Spleen (tissue), 11 donors: ENCODE data around the gene PXK. TPM values are rescaled to one million over a fixed set of nuclear protein-coding genes. Genes with fewer than 3 reads are reported as not detected.

ENCODE experiments used
- DNase-seq: peaks from one replicate; pipeline ENCODE4 v3.0.0-alpha.2; 2020
- H3K27ac ChIP-seq, 8 donors: fragments of 200-600 bp; sonication (generic) in 7 of 8; 1 replicate in 4 of 8; 2 replicates in 4 of 8; pipeline versions ENCODE4 v1.5.0 to v1.8.0; 2016 to 2021; ENCODE audit warnings: inconsistent platforms in 4 of 8, mild to moderate bottlenecking in 4 of 8, moderate library complexity in 1 of 8
- H3K27me3 ChIP-seq, 7 donors: fragments of 200-600 bp; sonication (generic) in 6 of 7; replicated peaks in 1 of 7; 1 replicate in 4 of 7; 2 replicates in 3 of 7; pipeline versions ENCODE4 v1.5.0 to v1.8.0; 2016 to 2021; ENCODE audit warnings: inconsistent platforms in 3 of 7, mild to moderate bottlenecking in 1 of 7
- H3K36me3 ChIP-seq, 6 donors: fragments of 200-600 bp; sonication (generic) in 5 of 6; 1 replicate in 4 of 6; 2 replicates in 2 of 6; pipeline versions ENCODE4 v1.5.0 to v1.8.0; 2016 to 2021; ENCODE audit warnings: inconsistent platforms in 2 of 6
- H3K4me1 ChIP-seq, 6 donors: fragments of 200-600 bp; sonication (generic) in 5 of 6; 1 replicate in 3 of 6; 2 replicates in 3 of 6; pipeline versions ENCODE4 v1.5.0 to v1.8.0; 2016 to 2021; ENCODE audit warnings: inconsistent platforms in 3 of 6
- H3K4me3 ChIP-seq, 8 donors: fragments of 200-600 bp; sonication (generic) in 7 of 8; 1 replicate in 4 of 8; 2 replicates in 4 of 8; pipeline versions ENCODE4 v1.5.0 to v1.8.0; 2016 to 2021; ENCODE audit warnings: inconsistent platforms in 4 of 8, mild to moderate bottlenecking in 4 of 8, moderate library complexity in 2 of 8
- H3K9me3 ChIP-seq, 8 donors: fragments of 200-600 bp; sonication (generic) in 7 of 8; 1 replicate in 4 of 8; 2 replicates in 4 of 8; pipeline versions ENCODE4 v1.5.0 to v1.8.0; 2016 to 2021; ENCODE audit warnings: inconsistent platforms in 4 of 8
- POLR2A ChIP-seq, 3 donors: fragments of 450-650 bp; IDR thresholded peaks; one replicate each; pipeline ENCODE4 v1.5.1; 2017; ENCODE audit warnings: antibody characterized with exemption in 3 of 3, mild to moderate bottlenecking in 1 of 3
- POLR2AphosphoS5 ChIP-seq, 3 donors: sonication (generic); formaldehyde crosslinking; IDR thresholded peaks; one replicate each; pipeline ENCODE4 v1.5.1; 2017; ENCODE audit warnings: antibody characterized with exemption in 3 of 3
- WGBS, 5 donors: extraction: QIAGEN DNeasy Blood & Tissue Kit in 3 of 5; methylation state at CpG; one replicate each; pipeline versions ENCODE4 v1.1.5 to v1.1.7; 2013 to 2018; 5-methylcytosine and 5-hydroxymethylcytosine counted together
- intact Hi-C: fragments of 100-400 bp; cut with DNase I; formaldehyde crosslinking; loops from one replicate; pipeline ENCODE4 v1.15.0; 2023; ENCODE audit warnings: low total_unique reads
- polyA plus RNA-seq, 3 donors: library from polyadenylated mRNA; stranded (reverse); fragments of 200-250 nt; gene quantifications; one replicate each; pipeline ENCODE4 v1.2.1, GENCODE V29; 2013
- total RNA-seq, 7 donors: library from RNA; depleted of rRNA in 3 of 7; stranded (reverse); fragments of >200 nt in 3 of 7; fragmentation: NEBNext Ultra II Directional in 4 of 7; extraction: Animal tissue kit (Norgen Biotek cat#: 25700) in 4 of 7; gene quantifications; one replicate each; pipeline versions ENCODE4 v1.1.0 to v1.2.1, GENCODE V29; 2016 to 2021
- TF ChIP-seq, protein P1 (sequence below), 11 experiments: fragments of 200-600 bp in 7 of 11; fragments of 450-650 bp in 4 of 11; sonication (generic) in 4 of 11; IDR thresholded peaks in 8 of 11; conservative IDR thresholded peaks in 3 of 11; 1 replicate in 7 of 11; 2 replicates in 4 of 11; pipeline versions ENCODE4 v1.4.0 to v1.8.0; 2016 to 2021; ENCODE audit warnings: antibody characterized with exemption in 11 of 11, inconsistent platforms in 4 of 11, mild to moderate bottlenecking in 1 of 11
- donor health status: healthy with polysubstance abuse.
- donor health status: DM: no; HTN: no; CAD: no; lungs with moderate emphysema.
- donor health status: DM: no; HTN: no; CAD: no.
- donor health status: Bipolar disorder and iron deficiency.
- donor health status: healthy.
- donor health status: DM: no; HTN: no; CAD: no.
- donor health status: DM: yes; HTN: yes; CAD: no.

The PXK gene
- total and polyA plus RNA-seq, 10 donors, result 19.3 to 80.9 (median 49.7) TPM

DNA sequence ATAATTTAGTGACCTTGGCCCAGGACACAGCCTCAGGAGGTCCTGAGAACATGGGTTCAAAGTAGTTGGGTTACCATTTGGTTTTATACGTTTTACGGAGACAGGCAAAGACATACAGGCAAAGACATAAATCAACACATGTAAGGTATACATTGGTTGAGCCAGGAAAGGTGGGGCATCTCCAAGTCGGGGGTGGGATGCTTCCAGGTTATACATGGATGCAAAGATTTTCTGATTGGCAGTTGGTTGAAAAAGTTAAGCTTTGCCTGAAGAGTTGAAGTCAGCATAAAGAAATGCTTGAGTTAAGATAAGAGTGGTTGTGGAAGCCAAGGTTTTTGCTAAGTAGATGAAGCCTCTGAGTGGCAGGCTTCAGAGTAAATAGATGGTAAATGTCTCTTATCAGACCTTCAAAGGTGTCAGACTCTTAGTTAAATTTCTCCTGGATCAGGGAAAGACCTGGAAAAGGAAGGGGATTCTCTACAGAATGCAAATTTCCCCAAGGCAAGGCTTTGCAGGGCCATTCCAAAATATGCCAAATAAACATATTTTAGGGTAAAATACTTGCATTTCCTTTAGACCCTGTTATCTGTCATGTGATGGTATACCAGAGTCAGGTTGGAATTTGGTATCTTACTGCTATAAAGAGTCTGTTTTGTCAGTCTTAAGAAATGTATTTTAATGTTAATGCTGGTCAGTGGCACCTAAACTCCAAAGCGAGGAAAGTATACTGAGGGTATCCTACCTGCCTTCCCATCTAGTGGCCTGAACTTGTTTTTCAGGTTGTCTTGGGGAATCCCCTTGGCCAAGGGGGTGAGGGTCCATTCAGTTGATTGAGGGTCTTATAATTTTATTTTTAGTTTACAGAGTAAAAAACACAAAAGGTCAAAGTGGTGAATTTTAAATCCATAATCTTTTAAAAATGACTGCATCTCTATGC lies 109.1 kb downstream of the PXK start:
- no peaks in the 10 kb centered on the region for H3K4me1 ChIP-seq
- H3K36me3 ChIP-seq, result no peaks in the 10 kb centered on the region
- H3K4me3 ChIP-seq, result no peak overlapping the region
- DNase-seq, result no peak
- intact Hi-C loops, result no loop called here
- no peak overlapping the region for H3K27ac ChIP-seq
- 82 to 88% (median 83%) methylated on average over 4 of the region's 4 CpGs for WGBS, 5 donors
- no peak for TF ChIP-seq POLR2A (IDR thresholded peaks at IDR 0.05)
- TF ChIP-seq, protein P1, sequence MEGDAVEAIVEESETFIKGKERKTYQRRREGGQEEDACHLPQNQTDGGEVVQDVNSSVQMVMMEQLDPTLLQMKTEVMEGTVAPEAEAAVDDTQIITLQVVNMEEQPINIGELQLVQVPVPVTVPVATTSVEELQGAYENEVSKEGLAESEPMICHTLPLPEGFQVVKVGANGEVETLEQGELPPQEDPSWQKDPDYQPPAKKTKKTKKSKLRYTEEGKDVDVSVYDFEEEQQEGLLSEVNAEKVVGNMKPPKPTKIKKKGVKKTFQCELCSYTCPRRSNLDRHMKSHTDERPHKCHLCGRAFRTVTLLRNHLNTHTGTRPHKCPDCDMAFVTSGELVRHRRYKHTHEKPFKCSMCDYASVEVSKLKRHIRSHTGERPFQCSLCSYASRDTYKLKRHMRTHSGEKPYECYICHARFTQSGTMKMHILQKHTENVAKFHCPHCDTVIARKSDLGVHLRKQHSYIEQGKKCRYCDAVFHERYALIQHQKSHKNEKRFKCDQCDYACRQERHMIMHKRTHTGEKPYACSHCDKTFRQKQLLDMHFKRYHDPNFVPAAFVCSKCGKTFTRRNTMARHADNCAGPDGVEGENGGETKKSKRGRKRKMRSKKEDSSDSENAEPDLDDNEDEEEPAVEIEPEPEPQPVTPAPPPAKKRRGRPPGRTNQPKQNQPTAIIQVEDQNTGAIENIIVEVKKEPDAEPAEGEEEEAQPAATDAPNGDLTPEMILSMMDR (IDR thresholded peaks at IDR 0.05 in 8 of 11, conservative IDR thresholded peaks at IDR 0.05 in 3 of 11), result no peak
- TF ChIP-seq POLR2AphosphoS5 (IDR thresholded peaks at IDR 0.05), result no peak
- H3K9me3 ChIP-seq, result no peaks in the 10 kb centered on the region
- no peaks in the 10 kb centered on the region for H3K27me3 ChIP-seq

DNA sequence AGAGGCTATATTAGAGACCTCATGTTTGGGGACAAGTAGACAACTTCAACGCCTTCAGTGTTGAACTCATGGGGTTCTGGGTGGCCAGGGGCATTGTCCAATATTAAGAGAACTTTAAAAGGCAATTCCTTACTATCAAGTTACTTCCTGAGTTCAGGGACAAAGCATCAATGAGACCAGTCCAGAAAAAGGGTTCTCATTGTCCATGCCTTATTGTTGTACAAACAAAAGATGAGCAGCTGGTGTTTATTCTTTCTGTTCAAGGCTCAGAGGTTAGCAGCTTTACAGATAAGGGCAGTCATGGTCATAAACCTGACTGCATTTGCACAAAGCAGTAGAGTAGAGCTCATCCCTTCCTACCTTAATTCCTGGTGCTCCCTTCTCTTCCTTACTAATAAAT lies 119.5 kb downstream of the PXK start:
- Histone ChIP-seq H3K27ac (no peak overlapping the region), H3K9me3 (peaks cover 0 to 45% (median 41%) of the 10 kb centered on the region in 8 donors), H3K4me1 (peaks cover 0 to 3% (median 0%) of the 10 kb centered on the region in 6 donors), H3K36me3 (no peaks in the 10 kb centered on the region), H3K27me3 (no peaks in the 10 kb centered on the region), H3K4me3 (no peak overlapping the region)
- 63 to 88% (median 72%) methylated on average over 1 of the region's 1 CpG for WGBS, 5 donors
- intact Hi-C loops, result no loop called here
- TF ChIP-seq POLR2A (IDR thresholded peaks at IDR 0.05) (no peak), POLR2AphosphoS5 (IDR thresholded peaks at IDR 0.05) (no peak)
- TF ChIP-seq, protein P1 (IDR thresholded peaks at IDR 0.05 in 8 of 11, conservative IDR thresholded peaks at IDR 0.05 in 3 of 11), result no peak
- no peak for DNase-seq

DNA sequence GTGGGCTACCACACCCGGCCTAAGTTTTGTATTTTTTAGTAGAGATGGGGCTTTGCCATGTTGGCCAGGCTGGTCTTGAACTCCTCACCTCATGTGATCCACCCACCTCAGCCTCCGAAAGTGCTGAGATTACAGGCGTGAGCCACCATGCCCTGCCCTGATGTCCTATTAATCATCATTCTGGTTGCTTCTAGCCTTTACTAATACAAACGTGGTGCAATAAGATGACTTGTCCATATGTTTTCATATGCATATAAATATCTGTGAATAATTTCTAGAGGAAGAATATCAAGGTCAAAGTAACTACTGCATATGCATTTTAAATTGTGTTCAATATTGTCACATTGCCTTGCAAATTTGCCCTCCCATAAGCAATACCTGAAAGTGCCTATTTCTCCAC lies 126.5 kb downstream of the PXK start:
- no peak for DNase-seq
- H3K4me3 ChIP-seq, result no peak overlapping the region
- WGBS, 5 donors, result 72 to 91% (median 82%) methylated on average over 4 of the region's 4 CpGs
- H3K36me3 ChIP-seq, result no peaks in the 10 kb centered on the region
- no peaks in the 10 kb centered on the region for H3K27me3 ChIP-seq
- intact Hi-C loops, result no loop called here
- peaks cover 8 to 15% (median 12%) of the 10 kb centered on the region in 6 donors for H3K4me1 ChIP-seq
- no peak for TF ChIP-seq POLR2AphosphoS5 (IDR thresholded peaks at IDR 0.05)
- no peak for TF ChIP-seq POLR2A (IDR thresholded peaks at IDR 0.05)
- TF ChIP-seq, protein P1 (IDR thresholded peaks at IDR 0.05 in 8 of 11, conservative IDR thresholded peaks at IDR 0.05 in 3 of 11), result no peak
- H3K27ac ChIP-seq, result no peak overlapping the region
- H3K9me3 ChIP-seq, result peaks cover 0 to 33% (median 27%) of the 10 kb centered on the region in 8 donors

DNA sequence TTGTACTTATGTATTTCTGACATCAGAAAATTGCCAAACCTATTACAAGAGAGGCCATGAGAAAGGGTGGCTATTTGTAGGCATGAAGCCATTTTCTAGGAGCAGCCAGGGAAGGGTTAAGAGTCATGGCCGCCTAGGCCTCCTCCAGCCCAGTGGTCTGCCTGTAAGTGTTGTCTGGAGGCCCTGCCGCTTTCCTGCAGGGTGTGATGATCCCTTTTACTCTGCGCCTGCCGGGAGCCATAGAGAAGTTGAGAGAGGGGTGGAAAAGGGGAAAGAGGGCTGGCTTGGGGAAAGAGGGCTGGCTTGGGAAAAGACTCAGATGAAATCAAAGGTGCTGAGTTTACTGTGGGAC lies 130.1 kb downstream of the PXK start:
- 76 to 92% (median 77%) methylated on average over 4 of the region's 4 CpGs for WGBS, 5 donors
- Histone ChIP-seq H3K4me1 (peaks cover 8 to 17% (median 12%) of the 10 kb centered on the region in 6 donors), H3K4me3 (no peak overlapping the region), H3K36me3 (no peaks in the 10 kb centered on the region), H3K27me3 (no peaks in the 10 kb centered on the region), H3K27ac (no peak overlapping the region), H3K9me3 (no peaks in the 10 kb centered on the region)
- TF ChIP-seq POLR2AphosphoS5 (IDR thresholded peaks at IDR 0.05) (no peak), POLR2A (IDR thresholded peaks at IDR 0.05) (no peak)
- TF ChIP-seq, protein P1 (IDR thresholded peaks at IDR 0.05 in 8 of 11, conservative IDR thresholded peaks at IDR 0.05 in 3 of 11), result no peak
- DNase-seq, result no peak
- intact Hi-C loops, result loop anchor here (10.0 kb wide), 1 partner anchor 72 kb away; the partner anchor contains the start of gene ACOX2
